GM23338 (cell line): Measurements from ENCODE around the gene IGSF8.
"Not testable (repeated sequence)": the region's sequence is repeated elsewhere in the genome, so short reads cannot be mapped to it uniquely, and the experiment has no call there.

Experiments used
- CTCF ChIP-seq, 2 experiments: fragments of 200-600 bp in 1 of 2; sonication (generic) in 1 of 2; conservative IDR thresholded peaks; 2 replicates each; pipeline versions ENCODE4 v1.5.1 to v1.6.1; 2016 to 2017; ENCODE audit warnings: antibody characterized with exemption in 2 of 2, low read depth in 2 of 2, mild to moderate bottlenecking in 2 of 2, moderate library complexity in 1 of 2
- EZH2 ChIP-seq: fragments of 200-600 bp; sonication (generic); IDR thresholded peaks from one replicate; pipeline ENCODE4 v1.8.0; 2017; ENCODE audit warnings: antibody characterized with exemption, mild to moderate bottlenecking, low read depth; ENCODE audit not compliant: unreplicated experiment
- EZH2phosphoT487 ChIP-seq: fragments of 200-600 bp; sonication (generic); IDR thresholded peaks from one replicate; pipeline ENCODE4 v1.8.1; 2018; ENCODE audit warnings: antibody characterized with exemption; ENCODE audit not compliant: unreplicated experiment

GRCh38 chr1:160126342-160126741 is 27.9 kb upstream of the IGSF8 start:
- TF ChIP-seq EZH2phosphoT487; CTCF (conservative IDR thresholded peaks at IDR 0.05; ENCODE audit: low read depth in 2 of 2); EZH2: not testable (repeated sequence)
